Coronary artery (tissue), 2 donors: Measurements from ENCODE around the gene CMIP.

Experiments
- DNase-seq: peaks from one replicate; pipeline ENCODE4 v3.0.0-alpha.2; 2017; ENCODE audit warnings: low spot score
- H3K27ac ChIP-seq, 2 donors: fragments of 200-600 bp; sonication (generic); one replicate each; pipeline ENCODE4 v1.5.1; 2016 to 2019
- H3K4me3 ChIP-seq: fragments of 200-600 bp; sonication (generic); 2 replicates; pipeline ENCODE4 v1.5.1; 2016; ENCODE audit warnings: mild to moderate bottlenecking, moderate library complexity
- TF ChIP-seq, protein P1 (sequence below): fragments of 200-600 bp; sonication (generic); IDR thresholded peaks from one replicate; pipeline ENCODE4 v1.5.1; 2019; ENCODE audit warnings: antibody characterized with exemption

CMIP gene

DNA sequence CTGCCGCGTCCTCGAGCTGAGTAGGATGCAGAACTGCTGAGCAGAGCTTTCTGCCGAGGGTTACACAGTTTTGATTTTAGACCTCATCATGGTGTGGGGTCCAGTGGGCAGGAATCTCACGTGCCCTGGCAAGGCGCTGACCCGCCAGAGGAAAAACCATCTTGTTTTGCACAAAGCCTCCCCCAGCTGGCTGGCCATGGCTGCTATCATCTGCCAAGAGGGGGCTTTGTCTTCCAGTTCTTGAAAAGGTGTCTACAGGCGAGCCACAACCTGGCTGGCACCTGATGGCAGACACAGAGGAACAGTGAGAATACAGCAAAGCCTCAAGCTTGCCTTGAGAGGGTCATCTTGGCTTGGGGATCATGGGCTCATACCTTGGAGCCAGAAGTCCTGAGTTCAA is 118.3 kb downstream of the CMIP start:
- DNase-seq, result no peak
- Histone ChIP-seq H3K27ac (no peak overlapping the region), H3K4me3 (no peak overlapping the region)
- TF ChIP-seq, protein P1, sequence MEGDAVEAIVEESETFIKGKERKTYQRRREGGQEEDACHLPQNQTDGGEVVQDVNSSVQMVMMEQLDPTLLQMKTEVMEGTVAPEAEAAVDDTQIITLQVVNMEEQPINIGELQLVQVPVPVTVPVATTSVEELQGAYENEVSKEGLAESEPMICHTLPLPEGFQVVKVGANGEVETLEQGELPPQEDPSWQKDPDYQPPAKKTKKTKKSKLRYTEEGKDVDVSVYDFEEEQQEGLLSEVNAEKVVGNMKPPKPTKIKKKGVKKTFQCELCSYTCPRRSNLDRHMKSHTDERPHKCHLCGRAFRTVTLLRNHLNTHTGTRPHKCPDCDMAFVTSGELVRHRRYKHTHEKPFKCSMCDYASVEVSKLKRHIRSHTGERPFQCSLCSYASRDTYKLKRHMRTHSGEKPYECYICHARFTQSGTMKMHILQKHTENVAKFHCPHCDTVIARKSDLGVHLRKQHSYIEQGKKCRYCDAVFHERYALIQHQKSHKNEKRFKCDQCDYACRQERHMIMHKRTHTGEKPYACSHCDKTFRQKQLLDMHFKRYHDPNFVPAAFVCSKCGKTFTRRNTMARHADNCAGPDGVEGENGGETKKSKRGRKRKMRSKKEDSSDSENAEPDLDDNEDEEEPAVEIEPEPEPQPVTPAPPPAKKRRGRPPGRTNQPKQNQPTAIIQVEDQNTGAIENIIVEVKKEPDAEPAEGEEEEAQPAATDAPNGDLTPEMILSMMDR, result no peak

DNA sequence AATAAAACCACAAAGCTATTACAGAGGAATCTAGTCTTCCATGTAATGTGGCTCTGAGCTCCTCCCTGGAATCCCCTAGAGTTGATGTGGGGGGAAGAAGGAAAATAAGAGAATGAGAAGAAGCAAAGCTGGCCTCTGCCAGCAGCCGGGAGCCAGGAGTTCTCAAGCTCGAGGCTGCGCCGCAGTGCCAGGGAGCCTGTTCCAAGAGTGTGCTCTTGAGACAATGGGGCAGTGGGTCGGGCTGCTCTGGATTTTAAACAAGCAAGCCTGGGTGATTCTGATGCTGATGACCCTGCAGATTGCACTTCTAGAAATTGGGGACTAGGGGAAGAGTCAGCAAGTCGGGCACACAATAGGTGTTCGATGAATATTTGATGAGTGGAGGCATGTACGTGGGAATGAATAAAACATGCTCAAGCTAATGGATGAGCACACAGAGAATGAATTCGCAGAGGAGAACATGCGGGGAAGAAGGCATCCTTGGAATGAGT is 119.9 kb downstream of the CMIP start:
- TF ChIP-seq, protein P1, result no peak
- no peak overlapping the region for H3K27ac ChIP-seq
- no peak for DNase-seq
- H3K4me3 ChIP-seq, result no peak overlapping the region

- Histone ChIP-seq H3K4me3 (no peak overlapping the region), H3K27ac (no peak overlapping the region)
- TF ChIP-seq, protein P1, result no peak
- no peak for DNase-seq
Observed at GRCh38 chr16:81565321-81566028, 120.9 kb downstream of the CMIP start.

- H3K27ac ChIP-seq, result no peak overlapping the region
- TF ChIP-seq, protein P1, result no peak
- H3K4me3 ChIP-seq, result no peak overlapping the region
- no peak for DNase-seq
Observed at GRCh38 chr16:81566086-81567007, 121.7 kb downstream of the CMIP start.

DNA sequence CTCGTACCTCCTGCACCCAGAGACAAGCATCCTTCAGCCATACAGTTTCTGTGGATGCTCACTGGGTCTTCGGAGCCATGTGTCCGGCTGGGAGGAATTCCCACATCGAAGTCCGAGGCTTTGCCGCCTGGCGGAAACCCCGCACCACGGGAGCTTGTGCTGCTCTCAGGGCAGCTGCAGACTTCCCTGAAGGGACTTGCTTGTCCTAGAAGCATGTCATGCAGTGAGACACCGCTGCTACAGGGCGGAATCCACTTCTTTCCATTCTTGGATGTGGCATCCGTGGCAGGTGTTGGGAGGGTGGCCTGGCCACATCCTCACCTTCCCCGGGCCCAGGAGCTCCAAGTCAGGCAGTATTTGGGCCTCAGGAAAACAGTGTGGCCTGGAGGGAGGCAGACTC is 122.5 kb downstream of the CMIP start:
- TF ChIP-seq, protein P1, result no peak
- Histone ChIP-seq H3K27ac (no peak overlapping the region), H3K4me3 (no peak overlapping the region)
- no peak for DNase-seq

- DNase-seq, result no peak
- TF ChIP-seq, protein P1, result no peak
Observed at GRCh38 chr16:81567987-81568748, 123.6 kb downstream of the CMIP start.

More at GRCh38 chr16:81567987-81568748, 123.6 kb downstream of the CMIP start:
- no peak overlapping the region for H3K4me3 ChIP-seq
- no peak overlapping the region for H3K27ac ChIP-seq
